Ishikawa (cell line): Measurements from ENCODE around the gene SYT1.

ENCODE experiments used
- CEBPB ChIP-seq: IDR thresholded peaks from 2 replicates; pipeline ENCODE4 v1.6.1; 2012
- MAX ChIP-seq: IDR thresholded peaks from 2 replicates; pipeline ENCODE4 v1.6.1; 2012
- RAD21 ChIP-seq: IDR thresholded peaks from 2 replicates; pipeline ENCODE4 v1.6.1; 2012; ENCODE audit warnings: low read depth
- REST ChIP-seq: IDR thresholded peaks from 2 replicates; pipeline ENCODE4 v1.6.1; 2012; ENCODE audit warnings: low read depth, mild to moderate bottlenecking
- USF1 ChIP-seq: IDR thresholded peaks from 2 replicates; pipeline ENCODE4 v1.6.1; 2012
- YY1 ChIP-seq: IDR thresholded peaks from 2 replicates; pipeline ENCODE4 v1.6.1; 2012; ENCODE audit warnings: low read depth

GRCh38 chr12:79331870-79332269 lies 467.3 kb downstream of the SYT1 start:
- no peak for TF ChIP-seq USF1
- no peak for TF ChIP-seq MAX
- TF ChIP-seq REST: no peak
- no peak for TF ChIP-seq YY1
- TF ChIP-seq CEBPB: no peak
- no peak for TF ChIP-seq RAD21
